ENCODE results near the gene BBS10. TPM values are rescaled to one million over a fixed set of nuclear protein-coding genes. Genes with fewer than 3 reads are reported as not detected.
"Not testable (repeated sequence)": the region's sequence is repeated elsewhere in the genome, so short reads cannot be mapped to it uniquely, and the experiment has no call there.

The BBS10 gene
- total RNA-seq, 2 donors from 2014 or later = 3.0 to 3.1 TPM

GRCh38 chr12:76345569-76345968 lies 2.6 kb downstream of the BBS10 start:
- DNase-seq (ENCODE audit: low spot score in 2 of 2) (no peak), ATAC-seq (no peak)
- Mint-ChIP-seq H3K27ac (no peak overlapping the region), H3K9me3 (no peaks in the 10 kb centered on the region), H3K36me3 (peaks cover 0 to 14% of the 10 kb centered on the region in 2 donors)

- DNase-seq (ENCODE audit: low spot score in 2 of 2) (no peak), ATAC-seq (peak; percentile 73 to 74)
- H3K27ac Mint-ChIP-seq = no peak overlapping the region
- H3K36me3 Mint-ChIP-seq = no peaks in the 10 kb centered on the region
- no peaks in the 10 kb centered on the region for H3K9me3 Mint-ChIP-seq
Measured at GRCh38 chr12:76341436-76342030, 6.7 kb downstream of the BBS10 start.

GRCh38 chr12:76340680-76341435 lies 7.4 kb downstream of the BBS10 start:
- Mint-ChIP-seq H3K27ac (no peak overlapping the region), H3K36me3 (no peaks in the 10 kb centered on the region), H3K9me3 (no peaks in the 10 kb centered on the region)
- DNase-seq (ENCODE audit: low spot score in 2 of 2) (no peak), ATAC-seq (no peak)

DNA sequence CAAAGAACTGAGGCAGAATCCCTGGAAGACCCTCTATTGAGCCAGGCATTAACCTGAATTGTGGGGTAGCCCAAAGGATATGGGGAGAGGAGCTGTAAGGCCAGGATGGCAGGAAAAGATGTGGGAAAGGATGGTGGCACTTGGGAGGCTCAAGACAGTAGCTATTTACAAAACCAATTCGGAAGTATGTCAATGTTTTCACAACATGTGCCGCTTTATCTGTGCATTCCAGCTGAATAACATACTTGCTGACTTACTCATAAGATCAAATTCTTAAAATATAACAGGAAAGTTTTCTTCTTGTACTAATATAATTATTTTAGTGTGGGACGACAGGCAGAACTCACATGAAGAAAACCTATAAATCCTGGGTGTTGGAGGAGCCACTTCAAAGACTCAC lies 10.6 kb downstream of the BBS10 start:
- DNase-seq (ENCODE audit: low spot score in 2 of 2) (no peak), ATAC-seq (no peak)
- H3K9me3 Mint-ChIP-seq = no peaks in the 10 kb centered on the region
- no peaks in the 10 kb centered on the region for H3K36me3 Mint-ChIP-seq
- peak overlapping the region in 1 of 2 donors; percentile 22 for H3K27ac Mint-ChIP-seq

GRCh38 chr12:76332606-76333005 lies 15.6 kb downstream of the BBS10 start:
- no peaks in the 10 kb centered on the region for H3K36me3 Mint-ChIP-seq
- ATAC-seq = no peak
- H3K27ac Mint-ChIP-seq = no peak overlapping the region
- no peaks in the 10 kb centered on the region for H3K9me3 Mint-ChIP-seq
- no peak for DNase-seq (ENCODE audit: low spot score in 2 of 2)

GRCh38 chr12:76329606-76330005 lies 18.6 kb downstream of the BBS10 start:
- Mint-ChIP-seq H3K27ac (no peak overlapping the region), H3K36me3 (no peaks in the 10 kb centered on the region), H3K9me3 (no peaks in the 10 kb centered on the region)
- ATAC-seq = no peak
- no peak for DNase-seq (ENCODE audit: low spot score in 2 of 2)

DNA sequence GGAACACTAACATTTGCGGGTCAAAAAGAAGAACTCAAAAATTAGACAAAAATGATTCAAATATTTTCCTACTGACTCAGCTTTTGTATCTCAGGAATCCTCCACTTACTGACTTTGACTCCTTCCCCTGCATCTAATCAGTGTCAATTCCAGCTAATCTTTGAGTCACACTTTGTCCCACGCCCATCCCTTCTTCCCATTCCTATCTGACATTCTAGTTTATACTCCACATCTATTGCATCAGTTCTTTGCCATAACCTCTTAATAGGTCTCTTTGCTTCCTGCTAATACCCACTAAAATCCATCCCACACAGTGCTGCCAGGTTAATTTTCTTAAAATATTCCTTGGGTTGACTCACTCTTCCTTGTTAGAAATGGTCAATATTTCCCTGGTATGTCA lies 19.1 kb downstream of the BBS10 start:
- H3K27ac Mint-ChIP-seq = no peak overlapping the region
- ATAC-seq = no peak
- no peaks in the 10 kb centered on the region for H3K9me3 Mint-ChIP-seq
- no peak for DNase-seq (ENCODE audit: low spot score in 2 of 2)
- no peaks in the 10 kb centered on the region for H3K36me3 Mint-ChIP-seq

DNA sequence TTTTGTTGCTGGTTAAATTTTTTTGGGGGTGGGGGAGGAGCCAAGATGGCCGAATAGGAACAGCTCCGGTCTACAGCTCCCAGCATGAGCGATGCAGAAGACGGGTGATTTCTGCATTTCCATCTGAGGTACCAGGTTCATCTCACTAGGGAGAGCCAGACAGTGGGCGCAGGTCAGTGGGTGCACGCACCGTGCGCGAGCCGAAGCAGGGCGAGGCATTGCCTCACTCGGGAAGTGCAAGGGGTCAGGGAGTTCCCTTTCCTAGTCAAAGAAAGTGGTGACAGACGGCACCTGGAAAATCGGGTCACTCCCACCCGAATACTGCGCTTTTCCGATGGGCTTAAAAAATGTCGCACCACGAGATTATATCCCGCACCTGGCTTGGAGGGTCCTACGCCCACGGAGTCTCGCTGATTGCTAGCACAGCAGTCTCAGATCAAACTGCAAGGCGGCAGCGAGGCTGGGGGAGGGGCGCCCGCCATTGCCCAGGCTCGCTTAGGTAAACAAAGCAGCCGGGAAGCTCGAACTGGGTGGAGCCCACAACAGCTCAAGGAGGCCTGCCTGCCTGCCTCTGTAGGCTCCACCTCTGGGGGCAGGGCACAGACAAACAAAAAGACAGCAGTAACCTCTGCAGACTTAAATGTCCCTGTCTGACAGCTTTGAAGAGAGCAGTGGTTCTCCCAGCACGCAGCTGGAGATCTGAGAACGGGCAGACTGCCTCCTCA lies 28.5 kb downstream of the BBS10 start:
- not testable (repeated sequence) for DNase-seq (ENCODE audit: low spot score in 2 of 2); H3K9me3 Mint-ChIP-seq; ATAC-seq; H3K36me3 Mint-ChIP-seq; H3K27ac Mint-ChIP-seq

- no peak for ATAC-seq
- no peak overlapping the region for H3K27ac Mint-ChIP-seq
- no peak for DNase-seq (ENCODE audit: low spot score in 2 of 2)
- H3K36me3 Mint-ChIP-seq = no peaks in the 10 kb centered on the region
- no peaks in the 10 kb centered on the region for H3K9me3 Mint-ChIP-seq
Measured at GRCh38 chr12:76318773-76319594, 29.2 kb downstream of the BBS10 start.

GRCh38 chr12:76317976-76318375 lies 30.2 kb downstream of the BBS10 start:
- Mint-ChIP-seq H3K36me3 (no peaks in the 10 kb centered on the region), H3K9me3 (no peaks in the 10 kb centered on the region), H3K27ac (no peak overlapping the region)
- ATAC-seq (no peak), DNase-seq (ENCODE audit: low spot score in 2 of 2) (no peak)

DNA sequence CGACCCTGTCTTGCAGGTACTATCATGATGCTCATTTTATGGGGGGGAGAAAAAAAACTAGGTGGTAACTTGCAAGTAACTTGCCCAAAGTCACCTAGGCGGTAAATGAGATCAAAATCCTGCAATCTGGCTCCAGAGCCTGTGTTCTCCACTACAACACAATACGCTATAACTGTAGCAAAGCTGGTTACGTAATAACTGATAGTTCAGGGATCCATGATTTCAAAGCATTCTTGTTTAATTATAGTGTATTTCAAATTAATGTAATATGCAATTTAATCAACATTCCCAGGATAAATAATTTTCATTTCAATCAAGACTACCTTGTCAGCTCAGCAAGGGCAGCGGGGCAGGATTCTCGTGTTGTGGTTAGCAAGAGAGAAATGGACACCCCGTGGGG lies 31.7 kb downstream of the BBS10 start:
- no peak overlapping the region for H3K27ac Mint-ChIP-seq
- H3K36me3 Mint-ChIP-seq = no peaks in the 10 kb centered on the region
- H3K9me3 Mint-ChIP-seq = no peaks in the 10 kb centered on the region
- no peak for ATAC-seq
- no peak for DNase-seq (ENCODE audit: low spot score in 2 of 2)

- no peak for DNase-seq (ENCODE audit: low spot score in 2 of 2)
- ATAC-seq = no peak
- no peaks in the 10 kb centered on the region for H3K9me3 Mint-ChIP-seq
- H3K36me3 Mint-ChIP-seq = no peaks in the 10 kb centered on the region
- H3K27ac Mint-ChIP-seq = no peak overlapping the region
Measured at GRCh38 chr12:76313299-76313698, 34.9 kb downstream of the BBS10 start.

GRCh38 chr12:76312315-76312714 lies 35.9 kb downstream of the BBS10 start:
- ATAC-seq = no peak
- H3K36me3 Mint-ChIP-seq = no peaks in the 10 kb centered on the region
- H3K27ac Mint-ChIP-seq = no peak overlapping the region
- DNase-seq (ENCODE audit: low spot score in 2 of 2) = no peak
- H3K9me3 Mint-ChIP-seq = no peaks in the 10 kb centered on the region

GRCh38 chr12:76311796-76312195 lies 36.4 kb downstream of the BBS10 start:
- no peak for DNase-seq (ENCODE audit: low spot score in 2 of 2)
- H3K27ac Mint-ChIP-seq = no peak overlapping the region
- no peaks in the 10 kb centered on the region for H3K36me3 Mint-ChIP-seq
- no peaks in the 10 kb centered on the region for H3K9me3 Mint-ChIP-seq
- no peak for ATAC-seq

GRCh38 chr12:76310110-76310509 lies 38.1 kb downstream of the BBS10 start:
- Mint-ChIP-seq H3K36me3 (no peaks in the 10 kb centered on the region), H3K9me3 (no peaks in the 10 kb centered on the region), H3K27ac (no peak overlapping the region)
- DNase-seq (ENCODE audit: low spot score in 2 of 2) (no peak), ATAC-seq (no peak)

- DNase-seq (ENCODE audit: low spot score in 2 of 2) (no peak), ATAC-seq (no peak)
- H3K36me3 Mint-ChIP-seq = no peaks in the 10 kb centered on the region
- H3K9me3 Mint-ChIP-seq = no peaks in the 10 kb centered on the region
- H3K27ac Mint-ChIP-seq = peak overlapping the region in 1 of 2 donors; percentile 36
Measured at GRCh38 chr12:76308866-76309265, 39.3 kb downstream of the BBS10 start.

GRCh38 chr12:76307083-76307482 lies 41.1 kb downstream of the BBS10 start:
- H3K9me3 Mint-ChIP-seq = no peaks in the 10 kb centered on the region
- H3K27ac Mint-ChIP-seq = no peak overlapping the region
- no peak for ATAC-seq
- DNase-seq (ENCODE audit: low spot score in 2 of 2) = no peak
- no peaks in the 10 kb centered on the region for H3K36me3 Mint-ChIP-seq

Data from activated naive CD4-positive, alpha-beta T cell treated with anti-CD3 and anti-CD28 coated beads, Interleukin-2, amount 50 U/mL, for 72 hours (primary cell).